HG02870 (cell line): ENCODE measurements around the gene SHISA9.
"Not testable (repeated sequence)": the region's sequence is repeated elsewhere in the genome, so short reads cannot be mapped to it uniquely, and the experiment has no call there.

Source experiments
- ATAC-seq: cut with Tn5 transposase; IDR thresholded peaks from one replicate; pipeline ENCODE4 v1.9.1; 2021; ENCODE audit warnings: mild to moderate bottlenecking, moderate library complexity; ENCODE audit not compliant: unreplicated experiment

Gene SHISA9

DNA sequence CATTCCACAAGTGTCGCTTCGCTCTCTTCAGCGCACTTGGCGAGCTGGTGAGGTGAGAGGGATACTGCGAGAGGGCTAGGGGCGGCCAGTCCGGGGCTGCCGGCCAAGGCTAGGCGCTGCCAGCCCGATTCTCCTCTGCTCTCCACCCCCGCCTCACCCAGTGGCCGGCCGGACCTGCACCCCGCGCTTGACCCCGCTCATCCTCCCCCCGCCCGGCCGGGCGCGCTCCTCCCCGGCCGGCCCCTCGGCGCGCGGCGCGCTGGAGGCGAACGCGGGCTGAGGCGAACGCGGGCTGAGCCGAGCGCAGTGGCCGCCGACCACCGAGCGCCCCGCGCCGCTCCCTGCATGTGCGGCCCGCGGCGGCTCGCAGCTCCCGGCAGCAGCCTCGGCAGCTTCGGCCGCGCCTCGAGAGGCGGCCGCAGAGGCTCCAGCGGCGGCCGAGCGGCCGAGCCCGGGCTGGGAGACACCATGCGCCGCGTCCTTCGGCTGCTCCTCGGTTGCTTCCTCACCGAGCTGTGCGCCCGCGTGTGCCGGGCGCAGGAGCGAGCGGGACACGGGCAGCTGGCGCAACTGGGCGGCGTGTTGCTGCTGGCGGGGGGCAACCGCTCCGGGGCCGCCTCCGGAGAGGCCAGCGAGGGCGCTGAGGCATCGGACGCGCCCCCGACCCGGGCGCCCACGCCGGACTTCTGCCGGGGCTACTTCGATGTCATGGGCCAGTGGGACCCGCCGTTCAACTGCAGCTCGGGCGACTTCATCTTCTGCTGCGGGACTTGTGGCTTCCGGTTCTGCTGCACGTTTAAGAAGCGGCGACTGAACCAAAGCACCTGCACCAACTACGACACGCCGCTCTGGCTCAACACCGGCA lies at the start of gene SHISA9:
SHISA9 (plus strand) TSS at position 2 of the 865 bp plus-strand sequence.
- no peak for ATAC-seq

DNA sequence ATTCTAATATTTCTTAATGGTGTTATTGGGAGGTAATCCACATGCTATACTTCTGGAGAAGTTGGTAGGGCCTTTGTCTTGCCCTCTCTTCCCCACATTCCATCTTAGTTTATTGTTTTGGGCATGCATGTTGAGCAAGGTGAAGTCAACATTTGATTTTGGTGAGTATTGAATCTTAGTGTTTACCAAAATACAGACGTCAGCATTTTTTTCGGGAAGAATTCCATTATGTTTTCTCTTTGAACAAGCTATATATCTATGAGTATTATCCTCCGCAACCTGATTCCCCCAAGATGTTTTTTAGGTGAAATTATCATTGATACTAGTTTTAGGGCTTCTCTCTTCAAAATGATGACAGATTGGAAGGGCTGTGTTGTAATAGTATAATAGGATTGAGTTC lies 47.4 kb upstream of the SHISA9 start:
- ATAC-seq, result no peak

GRCh38 chr16:12857435-12857834 lies 44.0 kb upstream of the SHISA9 start:
- not testable (repeated sequence) for ATAC-seq

DNA sequence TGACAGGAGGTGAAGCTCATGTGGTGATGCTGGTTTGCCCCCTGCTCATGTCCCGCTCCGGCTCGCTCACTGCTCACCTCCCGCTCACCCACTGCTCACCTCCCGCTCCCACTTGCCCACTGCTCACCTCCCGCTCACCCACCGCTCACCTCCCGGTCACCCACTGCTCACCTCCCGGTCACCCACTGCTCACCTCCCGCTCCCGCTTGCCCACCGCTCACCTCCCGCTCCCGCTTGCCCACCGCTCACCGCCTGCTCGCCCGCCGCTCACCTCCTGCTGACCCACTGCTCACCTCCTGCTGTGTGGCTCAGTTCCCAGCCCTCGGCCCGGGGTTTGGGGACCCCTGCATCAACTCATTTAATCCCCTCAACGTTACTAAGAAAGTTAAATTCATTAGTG lies 39.1 kb upstream of the SHISA9 start:
- no peak for ATAC-seq

DNA sequence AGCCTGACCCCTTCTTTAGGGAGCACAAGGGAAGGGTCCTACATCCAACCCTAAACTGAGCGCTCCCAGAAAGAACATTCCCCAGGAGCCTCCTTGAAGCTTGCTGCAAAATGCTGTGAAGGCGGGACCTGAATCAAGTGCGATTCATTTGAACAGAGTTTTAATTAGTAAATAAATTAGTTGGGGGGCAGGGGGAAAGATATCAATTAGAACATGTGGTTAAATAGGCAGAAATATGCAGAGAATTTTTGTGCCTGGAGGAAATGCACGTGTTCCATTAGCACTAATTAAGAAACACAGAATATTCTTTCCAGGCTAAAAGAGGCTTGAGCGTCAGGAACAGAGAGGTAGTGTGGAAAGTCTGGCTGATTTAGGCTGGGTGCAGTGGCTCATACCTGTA lies 38.5 kb upstream of the SHISA9 start:
- ATAC-seq, result no peak

DNA sequence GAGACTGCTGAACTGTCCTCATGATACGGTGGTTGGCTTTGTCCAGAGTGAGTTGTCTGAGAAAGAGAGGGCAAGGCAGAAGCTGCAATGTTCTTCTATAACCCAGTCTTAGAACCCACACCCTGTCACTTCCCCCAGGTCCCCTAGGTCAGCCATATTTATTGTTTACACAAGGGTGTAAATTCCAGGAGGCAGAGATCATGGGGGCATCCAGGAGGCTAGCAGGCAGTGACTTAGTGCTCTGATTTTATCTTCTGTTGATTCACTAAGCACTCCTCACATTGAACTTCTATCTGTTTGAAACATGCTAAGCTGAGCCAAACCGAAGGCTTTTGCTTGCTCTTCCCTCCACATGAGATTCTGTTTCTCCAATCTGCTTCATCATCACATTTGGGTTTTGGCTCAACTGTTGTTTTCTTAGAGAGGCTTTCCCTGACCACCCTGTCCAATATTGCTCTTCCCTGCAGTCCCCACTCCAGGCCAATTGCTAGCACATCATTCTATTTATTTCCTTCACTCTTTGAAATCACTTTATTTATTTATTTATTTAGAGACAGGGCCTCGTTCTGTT lies 34.3 kb upstream of the SHISA9 start:
- no peak for ATAC-seq

GRCh38 chr16:12868169-12868568 lies 33.2 kb upstream of the SHISA9 start:
- ATAC-seq, result no peak

DNA sequence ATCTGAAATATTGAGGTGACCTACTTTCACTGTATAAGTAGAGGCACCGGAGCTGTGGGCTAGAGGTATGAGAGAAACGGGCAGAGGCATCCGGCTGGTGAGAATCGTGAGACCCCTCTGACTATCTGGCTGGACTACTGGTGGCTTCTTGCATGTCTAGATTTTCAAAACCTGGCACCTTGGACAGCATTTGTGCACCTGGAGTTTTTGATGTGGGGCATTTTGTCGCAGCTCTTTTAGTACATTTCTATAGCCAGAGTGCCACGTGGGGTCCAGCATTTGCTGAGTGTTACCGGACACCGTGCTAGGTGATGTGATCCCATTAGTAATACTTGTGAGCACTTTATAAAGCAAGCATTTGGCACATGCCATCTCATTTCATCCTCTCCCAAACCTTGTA lies 32.6 kb upstream of the SHISA9 start:
- no peak for ATAC-seq

- ATAC-seq, result no peak
Measured at GRCh38 chr16:12869698-12870427, 31.5 kb upstream of the SHISA9 start.

GRCh38 chr16:12871784-12872183 lies 29.6 kb upstream of the SHISA9 start:
- ATAC-seq, result no peak

- no peak for ATAC-seq
Measured at GRCh38 chr16:12874186-12874585, 27.2 kb upstream of the SHISA9 start.

GRCh38 chr16:12876778-12877177 lies 24.6 kb upstream of the SHISA9 start:
- ATAC-seq, result no peak

DNA sequence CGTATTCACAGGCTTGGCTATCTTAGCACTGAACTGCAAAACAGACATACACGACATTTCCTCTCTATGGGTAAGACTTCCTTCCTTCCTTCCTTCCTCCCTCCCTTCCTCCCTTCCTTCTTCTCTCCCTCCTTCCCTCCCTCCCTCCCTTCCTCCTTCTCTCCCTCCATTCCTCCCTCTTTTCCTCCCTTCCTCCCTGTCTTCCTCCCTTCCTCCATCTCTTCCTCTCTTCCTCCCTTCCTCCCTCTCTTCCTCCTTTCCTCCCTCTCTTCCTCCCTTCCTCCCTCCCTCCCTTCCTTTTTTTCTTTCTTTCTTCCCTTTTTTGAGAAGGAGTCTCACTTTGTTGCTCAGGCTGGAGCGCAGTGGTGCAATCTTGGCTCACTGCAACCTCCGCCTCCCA lies 22.4 kb upstream of the SHISA9 start:
- ATAC-seq, result no peak

DNA sequence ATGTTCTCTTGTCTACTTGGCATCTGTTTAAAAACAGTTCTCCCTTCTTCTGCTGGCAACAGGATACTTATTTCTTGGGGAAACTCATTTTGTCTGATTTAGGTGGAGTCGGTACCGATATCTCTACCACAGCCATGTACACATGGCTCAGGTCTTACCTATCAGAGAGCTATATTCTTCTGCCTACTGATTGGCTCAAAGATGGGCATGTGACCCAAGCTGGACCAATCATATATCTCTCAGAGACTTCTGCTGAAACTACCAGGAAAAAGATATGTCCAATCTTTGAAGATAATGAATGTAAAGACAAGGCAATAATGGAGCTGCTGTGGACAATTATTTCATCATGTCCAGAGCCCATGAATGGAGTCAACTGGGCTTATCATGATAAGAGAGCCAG lies 21.6 kb upstream of the SHISA9 start:
- no peak for ATAC-seq

GRCh38 chr16:12881182-12881581 lies 20.2 kb upstream of the SHISA9 start:
- no peak for ATAC-seq

GRCh38 chr16:12881740-12882139 lies 19.7 kb upstream of the SHISA9 start:
- ATAC-seq, result no peak

- ATAC-seq, result no peak
Measured at GRCh38 chr16:12885742-12886141, 15.7 kb upstream of the SHISA9 start.

GRCh38 chr16:12891836-12892235 lies 9.6 kb upstream of the SHISA9 start:
- no peak for ATAC-seq

DNA sequence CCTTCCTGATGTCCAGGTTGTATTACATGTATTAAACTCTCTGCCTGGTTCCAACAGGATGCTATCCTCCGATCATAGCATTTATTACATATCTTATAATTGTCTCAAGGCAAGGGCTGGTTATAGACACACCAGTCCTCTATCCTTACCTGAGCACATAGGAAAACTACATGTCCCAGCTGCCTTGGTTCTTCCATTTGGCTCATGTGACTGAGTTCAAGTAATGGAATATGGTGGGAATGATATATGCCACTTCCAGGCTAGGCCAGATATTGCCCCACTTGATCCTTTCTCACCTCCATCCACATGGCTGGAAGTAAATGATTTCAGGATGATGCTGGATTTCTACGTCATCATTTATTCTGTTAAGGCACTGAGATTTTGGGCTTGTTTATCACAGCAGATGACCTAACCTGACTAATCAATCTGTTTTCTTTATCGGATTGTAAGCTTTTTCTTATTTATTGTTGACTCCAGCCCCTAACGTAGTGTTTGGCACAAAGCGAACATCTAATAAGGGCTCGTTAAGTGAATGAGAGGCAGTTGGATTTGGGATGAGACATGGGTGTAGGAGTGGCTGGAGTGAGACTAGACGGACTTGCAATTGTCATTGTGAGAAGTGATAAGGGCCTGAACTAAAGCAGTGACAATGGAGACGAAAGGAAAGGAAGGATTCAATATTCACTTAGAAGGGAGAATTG lies 8.2 kb upstream of the SHISA9 start:
- ATAC-seq, result no peak

- no peak for ATAC-seq
Measured at GRCh38 chr16:12896562-12896961, 4.8 kb upstream of the SHISA9 start.

DNA sequence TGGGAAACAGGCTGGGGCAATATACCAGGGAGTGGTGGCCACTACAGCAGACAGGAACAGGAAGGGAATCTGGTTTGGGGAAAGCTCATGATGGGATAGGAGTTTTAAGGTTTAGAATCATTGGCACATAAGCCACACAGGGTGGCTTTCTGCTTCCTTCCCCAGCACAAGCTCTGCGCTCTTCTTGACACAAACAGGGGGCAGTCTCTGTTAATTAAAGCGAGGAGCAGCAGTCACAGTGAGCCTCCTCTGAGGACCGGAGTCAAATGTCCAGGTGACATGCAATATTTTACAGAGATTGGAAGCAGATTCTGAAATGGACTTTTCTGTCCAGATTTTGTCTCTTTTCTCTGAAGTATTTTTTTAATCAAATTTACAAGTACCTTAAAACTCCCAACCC lies 2.8 kb upstream of the SHISA9 start:
- ATAC-seq, result no peak
